HepG2 (cell line): ENCODE data around the gene CMIP. TPM values are rescaled to one million over a fixed set of nuclear protein-coding genes. Genes with fewer than 3 reads are reported as not detected.
A peak's percentile ranks its signal among the peaks of the same experiment; 100 is the strongest.

Experiments
- ATF6 ChIP-seq: sonication (generic); formaldehyde crosslinking; conservative IDR thresholded peaks from 2 replicates; pipeline ENCODE4 v1.4.0; 2020; ENCODE audit warnings: missing genetic modification reagents
- CSRNP1 ChIP-seq: sonication (generic); formaldehyde crosslinking; IDR thresholded peaks from 2 replicates; pipeline ENCODE4 v1.8.1; 2023; ENCODE audit warnings: mild to moderate bottlenecking, missing genetic modification reagents
- ELF3 ChIP-seq: IDR thresholded peaks from 2 replicates; pipeline ENCODE4 v1.6.1; 2016; ENCODE audit warnings: missing genetic modification reagents, missing compliant biosample characterization
- ELF4 ChIP-seq: sonication (generic); formaldehyde crosslinking; IDR thresholded peaks from 2 replicates; pipeline ENCODE4 v1.5.0; 2020; ENCODE audit warnings: missing genetic modification reagents, mild to moderate bottlenecking, moderate library complexity, borderline replicate concordance
- FOSL2 ChIP-seq: sonication (generic); formaldehyde crosslinking; IDR thresholded peaks from 2 replicates; pipeline ENCODE4 v1.4.0; 2020; ENCODE audit warnings: missing genetic modification reagents
- FUBP1 ChIP-seq: sonication (generic); formaldehyde crosslinking; IDR thresholded peaks from 2 replicates; pipeline ENCODE4 v1.5.1; 2020; ENCODE audit warnings: missing genetic modification reagents, mild to moderate bottlenecking, borderline replicate concordance
- KAT2B ChIP-seq: fragments of 150-350 bp; IDR thresholded peaks from 2 replicates; pipeline ENCODE4 v1.6.1; 2014; ENCODE audit warnings: low read depth, low read length, borderline replicate concordance
- KAT8 ChIP-seq: IDR thresholded peaks from 2 replicates; pipeline ENCODE4 v1.6.1; 2016; ENCODE audit warnings: missing genetic modification reagents, missing compliant biosample characterization
- KMT2B ChIP-seq: IDR thresholded peaks from 2 replicates; pipeline ENCODE4 v1.6.1; 2016; ENCODE audit warnings: missing genetic modification reagents, missing compliant biosample characterization
- MAFG ChIP-seq: sonication (generic); formaldehyde crosslinking; IDR thresholded peaks from 2 replicates; pipeline ENCODE4 v1.5.1; 2020; ENCODE audit warnings: mild to moderate bottlenecking, missing genetic modification reagents
- PBX2 ChIP-seq: IDR thresholded peaks from 2 replicates; pipeline ENCODE4 v1.6.1; 2016; ENCODE audit warnings: control low read depth
- TARDBP ChIP-seq: sonication (generic); formaldehyde crosslinking; IDR thresholded peaks from 2 replicates; pipeline ENCODE4 v1.8.0; 2022; ENCODE audit warnings: mild to moderate bottlenecking, missing genetic modification reagents
- TBP ChIP-seq: sonication (generic); formaldehyde crosslinking; IDR thresholded peaks from 2 replicates; pipeline ENCODE4 v1.5.0; 2020; ENCODE audit warnings: missing genetic modification reagents
- ZBTB8A ChIP-seq: sonication (generic); formaldehyde crosslinking; IDR thresholded peaks from 2 replicates; pipeline ENCODE4 v1.4.0; 2020; ENCODE audit warnings: mild to moderate bottlenecking, low read depth, missing genetic modification reagents, borderline replicate concordance
- ZNF292 ChIP-seq: sonication (generic); formaldehyde crosslinking; IDR thresholded peaks from 2 replicates; pipeline ENCODE4 v1.8.1; 2022; ENCODE audit warnings: mild to moderate bottlenecking, low read depth, missing genetic modification reagents, borderline replicate concordance
- ZNF3 ChIP-seq: IDR thresholded peaks from 2 replicates; pipeline ENCODE4 v1.7.0; 2017; ENCODE audit warnings: inconsistent platforms
- ZNF414 ChIP-seq: sonication (generic); formaldehyde crosslinking; IDR thresholded peaks from 2 replicates; pipeline ENCODE4 v1.5.0; 2020; ENCODE audit warnings: missing genetic modification reagents
- ZNF484 ChIP-seq: sonication (generic); formaldehyde crosslinking; IDR thresholded peaks from 2 replicates; pipeline ENCODE4 v1.5.1; 2020; ENCODE audit warnings: mild to moderate bottlenecking, low read depth, missing genetic modification reagents, borderline replicate concordance
- ZNF709 ChIP-seq: sonication (generic); formaldehyde crosslinking; IDR thresholded peaks from 2 replicates; pipeline ENCODE4 v1.5.0; 2020; ENCODE audit warnings: mild to moderate bottlenecking, missing genetic modification reagents
- ZNF781 ChIP-seq: sonication (generic); formaldehyde crosslinking; IDR thresholded peaks from 2 replicates; pipeline ENCODE4 v1.5.1; 2020; ENCODE audit warnings: borderline replicate concordance, mild to moderate bottlenecking, missing genetic modification reagents; ENCODE audit errors: not compliant biosample characterization
- ZNF784 ChIP-seq: sonication (generic); formaldehyde crosslinking; IDR thresholded peaks from 2 replicates; pipeline ENCODE4 v1.5.1; 2020; ENCODE audit warnings: missing genetic modification reagents, mild to moderate bottlenecking, borderline replicate concordance
- ZSCAN21 ChIP-seq: sonication (generic); formaldehyde crosslinking; IDR thresholded peaks from 2 replicates; pipeline ENCODE4 v1.8.0; 2022; ENCODE audit warnings: mild to moderate bottlenecking, missing genetic modification reagents, moderate library complexity, borderline replicate concordance
- polyA plus RNA-seq, 8 experiments: library from polyadenylated mRNA; depleted of rRNA in 3 of 8; stranded (reverse) in 7 of 8; unstranded in 1 of 8; fragments of >200 nt; fragmentation: Illumina TruSeq in 4 of 8; extraction: Trizol in 4 of 8; gene quantifications; 2 replicates each; pipeline versions ENCODE4 v1.2.1 to v1.2.3, GENCODE V29; 2011 to 2016; ENCODE audit warnings: low read depth in 4 of 8, missing spikeins in 1 of 8, mixed read lengths in 1 of 8; ENCODE audit not compliant: insufficient read depth in 1 of 8
- total RNA-seq, 5 experiments: library from RNA; depleted of rRNA; stranded (reverse); fragments of >200 nt; fragmentation: Illumina TruSeq; extraction: Trizol; gene quantifications; 2 replicates each; pipeline ENCODE4 v1.2.3, GENCODE V29; 2016; ENCODE audit warnings: low read depth in 1 of 5

The CMIP gene
- total and polyA plus RNA-seq, 2 of the 13 experiments (the other 11 are each of a cell fraction or from before 2014, with no cell fraction given): 10.9 to 18.1 TPM

- TF ChIP-seq ZBTB8A (CRISPR knock-in tag): no peak
- peak; percentile 38; the same call in 1 of the 2 replicates for TF ChIP-seq TARDBP (CRISPR knock-in tag)
- no peak for TF ChIP-seq ZNF3 (CRISPR knock-in tag)
- no peak for TF ChIP-seq ZNF781
- no peak for TF ChIP-seq ATF6 (CRISPR knock-in tag)
- TF ChIP-seq ELF4 (CRISPR knock-in tag): no peak
- 0 out of 2 replicates have a peak, but pooled peaks have one; percentile 79 for TF ChIP-seq ZNF784 (CRISPR knock-in tag)
- TF ChIP-seq KAT8 (CRISPR knock-in tag): peak; percentile 57; the same call in 1 of the 2 replicates
- TF ChIP-seq KMT2B (CRISPR knock-in tag): no peak
- TF ChIP-seq PBX2: no peak
- TF ChIP-seq MAFG (CRISPR knock-in tag): no peak
- TF ChIP-seq ZNF292 (CRISPR knock-in tag): peak; percentile 59; the same call in 1 of the 2 replicates
- no peak for TF ChIP-seq FUBP1 (CRISPR knock-in tag)
- TF ChIP-seq ZNF484: no peak
- TF ChIP-seq TBP (CRISPR knock-in tag): no peak
- no peak for TF ChIP-seq ZNF414 (CRISPR knock-in tag)
- no peak for TF ChIP-seq CSRNP1 (CRISPR knock-in tag)
- TF ChIP-seq ZNF709 (CRISPR knock-in tag): peak; percentile 100
- peak; percentile 83 for TF ChIP-seq ELF3 (CRISPR knock-in tag)
- TF ChIP-seq KAT2B: no peak
- no peak for TF ChIP-seq ZSCAN21 (CRISPR knock-in tag)
- peak; percentile 67 for TF ChIP-seq FOSL2 (CRISPR knock-in tag)
Observed at GRCh38 chr16:81592353-81592866, 147.8 kb downstream of the CMIP start (continued).
